ENCODE data around the gene EN1.

- TF ChIP-seq CTCF (IDR thresholded peaks at IDR 0.05; ENCODE audit: extremely low read depth in 1 of 2, insufficient read depth in 1 of 2, low read depth in 1 of 2, low read length in 2 of 2), result no peak
- no peak for TF ChIP-seq EZH2 (IDR thresholded peaks at IDR 0.05; ENCODE audit: borderline replicate concordance, low read depth, low read length, severe bottlenecking)
- no peak for TF ChIP-seq MAX (IDR thresholded peaks at IDR 0.05; ENCODE audit: insufficient read depth, insufficient read length)
- TF ChIP-seq POLR2AphosphoS5 (IDR thresholded peaks at IDR 0.05; ENCODE audit: insufficient read depth, low read depth, low read length), result no peak
- TF ChIP-seq POLR2A (IDR thresholded peaks at IDR 0.05; ENCODE audit: low read depth, low read length), result no peak
- no peak for TF ChIP-seq JUN (IDR thresholded peaks at IDR 0.05; ENCODE audit: borderline replicate concordance, insufficient read depth, insufficient read length, low read depth)
- TF ChIP-seq GATA2 (IDR thresholded peaks at IDR 0.05; ENCODE audit: insufficient read depth, insufficient read length, low read depth, low read length), result no peak
These were observed 45.7 kb upstream of the EN1 start for GRCh38 chr2:118893100-118893499.

Data from endothelial cell of umbilical vein (primary cell).